GM23338 (cell line): ENCODE measurements around the gene LYRM9. TPM values are rescaled to one million over a fixed set of nuclear protein-coding genes. Genes with fewer than 3 reads are reported as not detected.

Experiments
- ATAC-seq: fragments of 200-7000 bp; cut with Tn5 transposase; 3 replicates; pipeline ENCODE4 v1.9.1; 2020
- DNase-seq: peaks from one replicate; pipeline ENCODE4 v3.0.0-alpha.2; 2015; ENCODE audit warnings: low spot score
- H2AFZ ChIP-seq: fragments of 200-600 bp; sonication (generic); 2 replicates; pipeline ENCODE4 v1.8.0; 2016; ENCODE audit warnings: antibody characterized with exemption, mild to moderate bottlenecking, moderate library complexity
- H3F3A ChIP-seq: fragments of 200-600 bp; sonication (generic); replicated peaks from 2 replicates; pipeline ENCODE4 v1.8.0; 2017; ENCODE audit warnings: antibody characterized with exemption, mixed run types, low read depth
- H3K27ac ChIP-seq: fragments of 200-600 bp; sonication (generic); 2 replicates; pipeline ENCODE4 v1.6.1; 2016; ENCODE audit warnings: low read depth
- H3K27me3 ChIP-seq: fragments of 200-600 bp; sonication (generic); 2 replicates; pipeline ENCODE4 v1.8.0; 2016; ENCODE audit warnings: mild to moderate bottlenecking, mixed run types, moderate library complexity; ENCODE audit not compliant: insufficient read depth
- H3K36me3 ChIP-seq: fragments of 200-600 bp; sonication (generic); 2 replicates; pipeline ENCODE4 v1.8.0; 2016; ENCODE audit warnings: mild to moderate bottlenecking; ENCODE audit not compliant: insufficient read depth
- H3K4me1 ChIP-seq: fragments of 200-600 bp; sonication (generic); 2 replicates; pipeline ENCODE4 v1.8.0; 2016; ENCODE audit warnings: mild to moderate bottlenecking, moderate library complexity; ENCODE audit not compliant: insufficient read depth
- H3K4me2 ChIP-seq: fragments of 200-600 bp; sonication (generic); 2 replicates; pipeline ENCODE4 v1.7.1; 2017; ENCODE audit warnings: mixed run types
- H3K4me3 ChIP-seq: fragments of 200-600 bp; sonication (generic); 2 replicates; pipeline ENCODE4 v1.6.1; 2016; ENCODE audit warnings: mixed run types
- H3K79me2 ChIP-seq: fragments of 200-600 bp; sonication (generic); replicated peaks from 2 replicates; pipeline ENCODE4 v1.8.0; 2017; ENCODE audit warnings: mild to moderate bottlenecking; ENCODE audit not compliant: insufficient read depth
- H3K9me2 ChIP-seq: fragments of 200-600 bp; sonication (generic); 2 replicates; pipeline ENCODE4 v1.8.0; 2017; ENCODE audit not compliant: insufficient read depth
- H4K20me1 ChIP-seq: fragments of 200-600 bp; sonication (generic); replicated peaks from 2 replicates; pipeline ENCODE4 v1.8.0; 2017; ENCODE audit warnings: mild to moderate bottlenecking; ENCODE audit not compliant: insufficient read depth
- H3K27ac Mint-ChIP-seq: 2 replicates; pipeline ENCODE4 v1.8.0; 2020; ENCODE audit warnings: inconsistent platforms, mild to moderate bottlenecking, moderate library complexity, mixed read lengths
- H3K27me3 Mint-ChIP-seq: 3 replicates; pipeline ENCODE4 v1.8.0; 2022; ENCODE audit warnings: low read depth, mild to moderate bottlenecking, moderate library complexity, mixed read lengths, inconsistent platforms; ENCODE audit not compliant: insufficient read depth, poor library complexity
- H3K36me3 Mint-ChIP-seq: 3 replicates; pipeline ENCODE4 v1.8.0; 2021; ENCODE audit warnings: low read depth, mild to moderate bottlenecking, inconsistent platforms, moderate library complexity, mixed read lengths
- H3K4me1 Mint-ChIP-seq: 3 replicates; pipeline ENCODE4 v1.8.0; 2020; ENCODE audit warnings: mild to moderate bottlenecking, inconsistent platforms, mixed read lengths
- H3K4me3 Mint-ChIP-seq: 3 replicates; pipeline ENCODE4 v1.8.0; 2021; ENCODE audit warnings: moderate library complexity, mild to moderate bottlenecking, inconsistent platforms, mixed read lengths
- H3K9me3 Mint-ChIP-seq: 3 replicates; pipeline ENCODE4 v1.8.0; 2020; ENCODE audit warnings: moderate library complexity, mild to moderate bottlenecking, inconsistent platforms, mixed read lengths
- EZH2 ChIP-seq: fragments of 200-600 bp; sonication (generic); IDR thresholded peaks from one replicate; pipeline ENCODE4 v1.8.0; 2017; ENCODE audit warnings: antibody characterized with exemption, mild to moderate bottlenecking, low read depth; ENCODE audit not compliant: unreplicated experiment
- EZH2phosphoT487 ChIP-seq: fragments of 200-600 bp; sonication (generic); IDR thresholded peaks from one replicate; pipeline ENCODE4 v1.8.1; 2018; ENCODE audit warnings: antibody characterized with exemption; ENCODE audit not compliant: unreplicated experiment
- JUNB ChIP-seq: IDR thresholded peaks from one replicate; pipeline ENCODE4 v1.6.1; 2016; ENCODE audit warnings: antibody characterized with exemption; ENCODE audit not compliant: unreplicated experiment
- NANOG ChIP-seq: IDR thresholded peaks from 2 replicates; pipeline ENCODE4 v1.6.1; 2016; ENCODE audit warnings: antibody characterized with exemption, borderline replicate concordance
- POLR2AphosphoS5 ChIP-seq: IDR thresholded peaks from 2 replicates; pipeline ENCODE4 v1.6.1; 2016; ENCODE audit warnings: antibody characterized with exemption, low read depth
- REST ChIP-seq: IDR thresholded peaks from one replicate; pipeline ENCODE4 v1.6.1; 2018; ENCODE audit warnings: antibody characterized with exemption; ENCODE audit not compliant: unreplicated experiment
- STAT1 ChIP-seq: IDR thresholded peaks from one replicate; pipeline ENCODE4 v1.6.1; 2016; ENCODE audit warnings: antibody characterized with exemption; ENCODE audit not compliant: unreplicated experiment
- ZNF114 ChIP-seq: fragments of 250-450 bp; sonication (Bioruptor Pico); IDR thresholded peaks from 2 replicates; pipeline ENCODE4 v1.5.0; 2020; ENCODE audit warnings: mild to moderate bottlenecking, moderate library complexity
- polyA plus RNA-seq: library from polyadenylated mRNA; unstranded; fragments of >200 nt; fragmentation: Nextera tagmentation; extraction: Ambion mirVana; gene quantifications from 2 replicates; pipeline ENCODE4 v1.2.1, GENCODE V29; 2016
- total RNA-seq: library from RNA; depleted of rRNA; stranded (reverse); fragments of >200 nt; shearing (Covaris generic); gene quantifications from 2 replicates; pipeline ENCODE4 v1.2.3, GENCODE V29; 2014
- TF ChIP-seq, protein P1 (sequence below), 2 experiments: fragments of 200-600 bp in 1 of 2; sonication (generic) in 1 of 2; conservative IDR thresholded peaks; 2 replicates each; pipeline versions ENCODE4 v1.5.1 to v1.6.1; 2016 to 2017; ENCODE audit warnings: antibody characterized with exemption in 2 of 2, low read depth in 2 of 2, mild to moderate bottlenecking in 2 of 2, moderate library complexity in 1 of 2
- TF ChIP-seq, protein P2 (sequence below): fragments of 250-450 bp; sonication (Bioruptor Pico); IDR thresholded peaks from 2 replicates; pipeline ENCODE4 v1.5.0; 2020; ENCODE audit warnings: mild to moderate bottlenecking, moderate library complexity

Gene LYRM9
- total and polyA plus RNA-seq, 2 experiments from 2014 or later: 4.7 to 6.2 TPM

GRCh38 chr17:27906623-27907022, 13.5 kb upstream of the LYRM9 start (continued):
- TF ChIP-seq, protein P1, sequence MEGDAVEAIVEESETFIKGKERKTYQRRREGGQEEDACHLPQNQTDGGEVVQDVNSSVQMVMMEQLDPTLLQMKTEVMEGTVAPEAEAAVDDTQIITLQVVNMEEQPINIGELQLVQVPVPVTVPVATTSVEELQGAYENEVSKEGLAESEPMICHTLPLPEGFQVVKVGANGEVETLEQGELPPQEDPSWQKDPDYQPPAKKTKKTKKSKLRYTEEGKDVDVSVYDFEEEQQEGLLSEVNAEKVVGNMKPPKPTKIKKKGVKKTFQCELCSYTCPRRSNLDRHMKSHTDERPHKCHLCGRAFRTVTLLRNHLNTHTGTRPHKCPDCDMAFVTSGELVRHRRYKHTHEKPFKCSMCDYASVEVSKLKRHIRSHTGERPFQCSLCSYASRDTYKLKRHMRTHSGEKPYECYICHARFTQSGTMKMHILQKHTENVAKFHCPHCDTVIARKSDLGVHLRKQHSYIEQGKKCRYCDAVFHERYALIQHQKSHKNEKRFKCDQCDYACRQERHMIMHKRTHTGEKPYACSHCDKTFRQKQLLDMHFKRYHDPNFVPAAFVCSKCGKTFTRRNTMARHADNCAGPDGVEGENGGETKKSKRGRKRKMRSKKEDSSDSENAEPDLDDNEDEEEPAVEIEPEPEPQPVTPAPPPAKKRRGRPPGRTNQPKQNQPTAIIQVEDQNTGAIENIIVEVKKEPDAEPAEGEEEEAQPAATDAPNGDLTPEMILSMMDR (conservative IDR thresholded peaks at IDR 0.05; ENCODE audit: low read depth in 2 of 2): no peak
- TF ChIP-seq POLR2AphosphoS5 (no peak), ZNF114 (CRISPR knock-in tag) (no peak), JUNB (no peak), EZH2phosphoT487 (no peak), EZH2 (no peak)

- Histone ChIP-seq H4K20me1 (no peaks in the 10 kb centered on the region), H3K4me3 (no peak overlapping the region), H3F3A (0 out of 2 replicates have a peak, but pooled peaks cover 4% of the 10 kb centered on the region), H2AFZ (no peak overlapping the region), H3K4me1 (peaks cover 13% of the 10 kb centered on the region; the same call in 1 of the 2 replicates), H3K27me3 (peaks cover 17% of the 10 kb centered on the region), H3K79me2 (no peaks in the 10 kb centered on the region), H3K27ac (no peak overlapping the region), H3K4me2 (no peak overlapping the region), H3K9me2 (0 out of 2 replicates have a peak, but pooled peaks cover 3% of the 10 kb centered on the region), H3K36me3 (no peaks in the 10 kb centered on the region; the same call in 1 of the 2 replicates)
- no peak overlapping the region for H3K4me3 Mint-ChIP-seq
- peaks cover 26% of the 10 kb centered on the region for H3K4me1 Mint-ChIP-seq
- H3K9me3 Mint-ChIP-seq: no peaks in the 10 kb centered on the region
- ATAC-seq (no peak), DNase-seq (no peak)
- peaks cover 7% of the 10 kb centered on the region for H3K27me3 Mint-ChIP-seq
- no peak overlapping the region for H3K27ac Mint-ChIP-seq
- H3K36me3 Mint-ChIP-seq: no peaks in the 10 kb centered on the region
- TF ChIP-seq POLR2AphosphoS5 (no peak), ZNF114 (CRISPR knock-in tag) (no peak), STAT1 (no peak), JUNB (no peak), EZH2phosphoT487 (no peak), NANOG (no peak), EZH2 (no peak), REST (no peak)
- TF ChIP-seq, protein P1 (conservative IDR thresholded peaks at IDR 0.05; ENCODE audit: low read depth in 2 of 2): no peak
- TF ChIP-seq, protein P2, sequence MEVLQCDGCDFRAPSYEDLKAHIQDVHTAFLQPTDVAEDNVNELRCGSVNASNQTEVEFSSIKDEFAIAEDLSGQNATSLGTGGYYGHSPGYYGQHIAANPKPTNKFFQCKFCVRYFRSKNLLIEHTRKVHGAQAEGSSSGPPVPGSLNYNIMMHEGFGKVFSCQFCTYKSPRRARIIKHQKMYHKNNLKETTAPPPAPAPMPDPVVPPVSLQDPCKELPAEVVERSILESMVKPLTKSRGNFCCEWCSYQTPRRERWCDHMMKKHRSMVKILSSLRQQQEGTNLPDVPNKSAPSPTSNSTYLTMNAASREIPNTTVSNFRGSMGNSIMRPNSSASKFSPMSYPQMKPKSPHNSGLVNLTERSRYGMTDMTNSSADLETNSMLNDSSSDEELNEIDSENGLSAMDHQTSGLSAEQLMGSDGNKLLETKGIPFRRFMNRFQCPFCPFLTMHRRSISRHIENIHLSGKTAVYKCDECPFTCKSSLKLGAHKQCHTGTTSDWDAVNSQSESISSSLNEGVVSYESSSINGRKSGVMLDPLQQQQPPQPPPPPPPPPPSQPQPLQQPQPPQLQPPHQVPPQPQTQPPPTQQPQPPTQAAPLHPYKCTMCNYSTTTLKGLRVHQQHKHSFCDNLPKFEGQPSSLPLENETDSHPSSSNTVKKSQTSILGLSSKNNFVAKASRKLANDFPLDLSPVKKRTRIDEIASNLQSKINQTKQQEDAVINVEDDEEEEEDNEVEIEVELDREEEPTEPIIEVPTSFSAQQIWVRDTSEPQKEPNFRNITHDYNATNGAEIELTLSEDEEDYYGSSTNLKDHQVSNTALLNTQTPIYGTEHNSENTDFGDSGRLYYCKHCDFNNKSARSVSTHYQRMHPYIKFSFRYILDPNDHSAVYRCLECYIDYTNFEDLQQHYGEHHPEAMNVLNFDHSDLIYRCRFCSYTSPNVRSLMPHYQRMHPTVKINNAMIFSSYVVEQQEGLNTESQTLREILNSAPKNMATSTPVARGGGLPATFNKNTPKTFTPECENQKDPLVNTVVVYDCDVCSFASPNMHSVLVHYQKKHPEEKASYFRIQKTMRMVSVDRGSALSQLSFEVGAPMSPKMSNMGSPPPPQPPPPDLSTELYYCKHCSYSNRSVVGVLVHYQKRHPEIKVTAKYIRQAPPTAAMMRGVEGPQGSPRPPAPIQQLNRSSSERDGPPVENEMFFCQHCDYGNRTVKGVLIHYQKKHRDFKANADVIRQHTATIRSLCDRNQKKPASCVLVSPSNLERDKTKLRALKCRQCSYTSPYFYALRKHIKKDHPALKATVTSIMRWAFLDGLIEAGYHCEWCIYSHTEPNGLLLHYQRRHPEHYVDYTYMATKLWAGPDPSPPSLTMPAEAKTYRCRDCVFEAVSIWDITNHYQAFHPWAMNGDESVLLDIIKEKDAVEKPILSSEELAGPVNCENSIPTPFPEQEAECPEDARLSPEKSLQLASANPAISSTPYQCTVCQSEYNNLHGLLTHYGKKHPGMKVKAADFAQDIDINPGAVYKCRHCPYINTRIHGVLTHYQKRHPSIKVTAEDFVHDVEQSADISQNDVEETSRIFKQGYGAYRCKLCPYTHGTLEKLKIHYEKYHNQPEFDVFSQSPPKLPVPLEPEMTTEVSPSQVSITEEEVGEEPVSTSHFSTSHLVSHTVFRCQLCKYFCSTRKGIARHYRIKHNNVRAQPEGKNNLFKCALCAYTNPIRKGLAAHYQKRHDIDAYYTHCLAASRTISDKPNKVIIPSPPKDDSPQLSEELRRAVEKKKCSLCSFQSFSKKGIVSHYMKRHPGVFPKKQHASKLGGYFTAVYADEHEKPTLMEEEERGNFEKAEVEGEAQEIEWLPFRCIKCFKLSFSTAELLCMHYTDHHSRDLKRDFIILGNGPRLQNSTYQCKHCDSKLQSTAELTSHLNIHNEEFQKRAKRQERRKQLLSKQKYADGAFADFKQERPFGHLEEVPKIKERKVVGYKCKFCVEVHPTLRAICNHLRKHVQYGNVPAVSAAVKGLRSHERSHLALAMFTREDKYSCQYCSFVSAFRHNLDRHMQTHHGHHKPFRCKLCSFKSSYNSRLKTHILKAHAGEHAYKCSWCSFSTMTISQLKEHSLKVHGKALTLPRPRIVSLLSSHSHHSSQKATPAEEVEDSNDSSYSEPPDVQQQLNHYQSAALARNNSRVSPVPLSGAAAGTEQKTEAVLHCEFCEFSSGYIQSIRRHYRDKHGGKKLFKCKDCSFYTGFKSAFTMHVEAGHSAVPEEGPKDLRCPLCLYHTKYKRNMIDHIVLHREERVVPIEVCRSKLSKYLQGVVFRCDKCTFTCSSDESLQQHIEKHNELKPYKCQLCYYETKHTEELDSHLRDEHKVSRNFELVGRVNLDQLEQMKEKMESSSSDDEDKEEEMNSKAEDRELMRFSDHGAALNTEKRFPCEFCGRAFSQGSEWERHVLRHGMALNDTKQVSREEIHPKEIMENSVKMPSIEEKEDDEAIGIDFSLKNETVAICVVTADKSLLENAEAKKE (CRISPR knock-in tag): no peak
Observed at GRCh38 chr17:27906226-27906580, 13.0 kb upstream of the LYRM9 start.
